HCT116 (cell line): ENCODE measurements around the gene QKI. TPM values are rescaled to one million over a fixed set of nuclear protein-coding genes. Genes with fewer than 3 reads are reported as not detected.

Experiments used
- ATAC-seq: fragments of 200-7000 bp; cut with Tn5 transposase; 2 replicates; pipeline ENCODE4 v1.9.1; 2020; ENCODE audit warnings: mild to moderate bottlenecking, moderate library complexity
- BruUV-seq: library from RNA; stranded (reverse); fragments of 400-500 nt; replicated peaks from 2 replicates; lab custom pipeline; 2021; lab: Mats Ljungman, UMichigan
- CTCF ChIA-PET: fragments of 300-600 bp; sonication (Branson Sonifier 250); formaldehyde crosslinking; loops from one replicate; lab custom pipeline; 2021; ENCODE audit warnings: antibody characterized with exemption; lab: Charles Lee
- POLR2A ChIA-PET: fragments of 300-600, 350-600 bp; sonication (Branson Sonifier 250); formaldehyde crosslinking; loops from one replicate; lab custom pipeline; 2021; ENCODE audit warnings: antibody characterized with exemption; lab: Charles Lee
- RAD21 ChIA-PET, 2 experiments: fragments of 300-600 bp; sonication (Branson Sonifier 250); formaldehyde crosslinking; loops; one replicate each; lab custom pipeline; 2023; ENCODE audit warnings: low total read pairs in 2 of 2; ENCODE audit not compliant: uncharacterized antibody in 2 of 2, unreplicated experiment in 2 of 2, low non-redundant PET in 1 of 2; lab: Charles Lee
- DNase-seq: peaks from one replicate; pipeline ENCODE4 v3.0.0-alpha.2; 2010; ENCODE audit warnings: low read depth, low spot score
- H2AFZ ChIP-seq: fragments of 200-600 bp; shearing (Covaris generic), sonication (generic); 2 replicates; pipeline ENCODE4 v1.6.1; 2017; ENCODE audit warnings: low read depth, mixed run types, mixed read lengths, antibody characterized with exemption, low read length; ENCODE audit not compliant: poor library complexity, severe bottlenecking
- H3K27ac ChIP-seq: 2 replicates; pipeline ENCODE4 v1.5.1; 2012; ENCODE audit warnings: low read depth, low read length
- H3K27me3 ChIP-seq: fragments of 200-600 bp; sonication (generic); 2 replicates; pipeline ENCODE4 v1.6.1; 2016; ENCODE audit warnings: mixed run types, low read length, mixed read lengths; ENCODE audit not compliant: insufficient read depth
- H3K36me3 ChIP-seq, 2 experiments: fragments of 200-500 bp in 1 of 2; fragments of 200-600 bp in 1 of 2; sonication (Bioruptor generic) in 1 of 2; sonication (generic) in 1 of 2; 2 replicates each; pipeline versions ENCODE4 v1.5.1 to v1.6.1; 2014 to 2016; ENCODE audit warnings: low read length in 2 of 2, inconsistent platforms in 1 of 2, mixed read lengths in 1 of 2, mixed run types in 1 of 2; ENCODE audit not compliant: insufficient read depth in 2 of 2, control insufficient read depth in 1 of 2
- H3K4me1 ChIP-seq, 2 experiments: fragments of 200-600 bp in 1 of 2; sonication (generic) in 1 of 2; 2 replicates each; pipeline versions ENCODE4 v1.5.1 to v1.6.1; 2012 to 2017; ENCODE audit warnings: low read length in 2 of 2, inconsistent platforms in 1 of 2, mild to moderate bottlenecking in 1 of 2, mixed read lengths in 1 of 2, mixed run types in 1 of 2, moderate library complexity in 1 of 2; ENCODE audit not compliant: insufficient read depth in 2 of 2, control insufficient read depth in 1 of 2
- H3K4me2 ChIP-seq: fragments of 200-600 bp; sonication (generic); 2 replicates; pipeline ENCODE4 v1.6.1; 2017; ENCODE audit warnings: mixed run types, low read length, mixed read lengths
- H3K4me3 ChIP-seq, 2 experiments: fragments of 200-600 bp in 1 of 2; sonication (generic) in 1 of 2; replicated peaks in 1 of 2; 2 replicates each; pipeline ENCODE4 v1.5.1; 2011 to 2016; ENCODE audit warnings: low read length in 2 of 2, control low read depth in 1 of 2, low read depth in 1 of 2, mild to moderate bottlenecking in 1 of 2, mixed read lengths in 1 of 2, mixed run types in 1 of 2
- H3K79me2 ChIP-seq: fragments of 200-600 bp; sonication (generic); 2 replicates; pipeline ENCODE4 v1.6.1; 2017; ENCODE audit warnings: mild to moderate bottlenecking, mixed run types, low read length, moderate library complexity, mixed read lengths; ENCODE audit not compliant: insufficient read depth
- H3K9ac ChIP-seq: fragments of 200-600 bp; sonication (generic); 2 replicates; pipeline ENCODE4 v1.6.1; 2016; ENCODE audit warnings: low read length, mixed read lengths
- H3K9me2 ChIP-seq: fragments of 200-600 bp; sonication (generic), shearing (Covaris generic); 2 replicates; pipeline ENCODE4 v1.6.1; 2017; ENCODE audit warnings: mixed run types, mild to moderate bottlenecking, moderate library complexity; ENCODE audit not compliant: insufficient read depth
- H3K9me3 ChIP-seq, 2 experiments: fragments of 200-500 bp in 1 of 2; fragments of 200-600 bp in 1 of 2; sonication (Bioruptor generic) in 1 of 2; sonication (generic) in 1 of 2; 2 replicates each; pipeline ENCODE4 v1.6.1; 2014 to 2017; ENCODE audit warnings: low read length in 2 of 2, mixed read lengths in 2 of 2, inconsistent platforms in 1 of 2, low read depth in 1 of 2, mild to moderate bottlenecking in 1 of 2, mixed run types in 1 of 2, moderate library complexity in 1 of 2; ENCODE audit not compliant: control insufficient read depth in 1 of 2, insufficient read depth in 1 of 2
- H4K20me1 ChIP-seq: fragments of 200-600 bp; sonication (generic), shearing (Covaris generic); 2 replicates; pipeline ENCODE4 v1.6.1; 2017; ENCODE audit warnings: mixed run types, mild to moderate bottlenecking, moderate library complexity; ENCODE audit not compliant: insufficient read depth
- CBX3 ChIP-seq: IDR thresholded peaks from 2 replicates; pipeline ENCODE4 v1.6.1; 2012; ENCODE audit warnings: low read depth
- CEBPB ChIP-seq: IDR thresholded peaks from 2 replicates; pipeline ENCODE4 v1.6.1; 2012; ENCODE audit warnings: low read depth
- EGR1 ChIP-seq: IDR thresholded peaks from 2 replicates; pipeline ENCODE4 v1.6.1; 2012; ENCODE audit warnings: low read depth
- ELF1 ChIP-seq: IDR thresholded peaks from 2 replicates; pipeline ENCODE4 v1.6.1; 2012; ENCODE audit warnings: low read depth, borderline replicate concordance
- EZH2 ChIP-seq: fragments of 200-600 bp; sonication (generic); IDR thresholded peaks from 2 replicates; pipeline ENCODE4 v1.6.1; 2017; ENCODE audit warnings: antibody characterized with exemption, mixed run types
- FOSL1 ChIP-seq: IDR thresholded peaks from 2 replicates; pipeline ENCODE4 v1.6.1; 2012; ENCODE audit warnings: low read depth
- JUND ChIP-seq: IDR thresholded peaks from 2 replicates; pipeline ENCODE4 v1.6.1; 2012
- MAX ChIP-seq: IDR thresholded peaks from 2 replicates; pipeline ENCODE4 v1.6.1; 2012
- POLR2A ChIP-seq: IDR thresholded peaks from 2 replicates; pipeline ENCODE4 v1.7.0; 2011; ENCODE audit warnings: borderline replicate concordance; ENCODE audit not compliant: insufficient read depth, insufficient read length; ENCODE audit errors: extremely low read depth
- POLR2AphosphoS5 ChIP-seq: IDR thresholded peaks from 2 replicates; pipeline ENCODE4 v1.6.1; 2011; ENCODE audit warnings: mild to moderate bottlenecking, low read depth, low read length, moderate library complexity
- RAD21 ChIP-seq: IDR thresholded peaks from 2 replicates; pipeline ENCODE4 v1.6.1; 2012; ENCODE audit warnings: low read depth, mild to moderate bottlenecking
- SIN3A ChIP-seq: IDR thresholded peaks from 2 replicates; pipeline ENCODE4 v1.6.1; 2012; ENCODE audit warnings: low read depth
- SP1 ChIP-seq: IDR thresholded peaks from 2 replicates; pipeline ENCODE4 v1.6.1; 2012; ENCODE audit warnings: low read depth
- SRF ChIP-seq: IDR thresholded peaks from 2 replicates; pipeline ENCODE4 v1.6.1; 2012; ENCODE audit warnings: low read depth
- YY1 ChIP-seq: IDR thresholded peaks from 2 replicates; pipeline ENCODE4 v1.6.1; 2011; ENCODE audit warnings: low read length, low read depth, moderate library complexity, mild to moderate bottlenecking; ENCODE audit not compliant: insufficient replicate concordance; ENCODE audit errors: extremely low read depth
- ZBTB33 ChIP-seq: IDR thresholded peaks from 2 replicates; pipeline ENCODE4 v1.6.1; 2011; ENCODE audit warnings: mild to moderate bottlenecking, low read length, moderate library complexity; ENCODE audit not compliant: insufficient replicate concordance; ENCODE audit errors: extremely low read depth
- intact Hi-C: fragments of 100-400 bp; cut with micrococcal nuclease; formaldehyde crosslinking; loops from 2 replicates; pipeline ENCODE4 v1.10.0; 2022
- total RNA-seq: library from RNA; stranded (reverse); gene quantifications from one replicate; pipeline ENCODE4 v1.2.1, GENCODE V29; 2021; ENCODE audit not compliant: unreplicated experiment
- TF ChIP-seq, protein P1 (sequence below): IDR thresholded peaks from 2 replicates; pipeline ENCODE4 v1.6.1; 2012; ENCODE audit warnings: low read depth

QKI gene
- total RNA-seq, 1 experiment from 2014 or later: 35.3 TPM

GRCh38 chr6:163588220-163588919, 173.9 kb downstream of the QKI start:
- Histone ChIP-seq H2AFZ (no peak overlapping the region), H3K9ac (no peak overlapping the region), H3K4me3 (no peak overlapping the region), H3K27me3 (no peaks in the 10 kb centered on the region), H4K20me1 (no peaks in the 10 kb centered on the region), H3K27ac (no peak overlapping the region), H3K4me2 (peak overlapping the region; percentile 47), H3K9me3 (peaks cover 0 to 9% of the 10 kb centered on the region in 2 experiments; a peak in 1 of 4 replicates), H3K9me2 (no peaks in the 10 kb centered on the region), H3K79me2 (no peaks in the 10 kb centered on the region), H3K36me3 (no peaks in the 10 kb centered on the region), H3K4me1 (peaks cover 7 to 38% of the 10 kb centered on the region in 2 experiments; a peak in 3 of 4 replicates)
- intact Hi-C loops: no loop called here
- DNase-seq: no peak
- POLR2A ChIA-PET: no interaction called here
- no peak for ATAC-seq
- BruUV-seq: TSS peak; percentile 83
- TF ChIP-seq, protein P1, sequence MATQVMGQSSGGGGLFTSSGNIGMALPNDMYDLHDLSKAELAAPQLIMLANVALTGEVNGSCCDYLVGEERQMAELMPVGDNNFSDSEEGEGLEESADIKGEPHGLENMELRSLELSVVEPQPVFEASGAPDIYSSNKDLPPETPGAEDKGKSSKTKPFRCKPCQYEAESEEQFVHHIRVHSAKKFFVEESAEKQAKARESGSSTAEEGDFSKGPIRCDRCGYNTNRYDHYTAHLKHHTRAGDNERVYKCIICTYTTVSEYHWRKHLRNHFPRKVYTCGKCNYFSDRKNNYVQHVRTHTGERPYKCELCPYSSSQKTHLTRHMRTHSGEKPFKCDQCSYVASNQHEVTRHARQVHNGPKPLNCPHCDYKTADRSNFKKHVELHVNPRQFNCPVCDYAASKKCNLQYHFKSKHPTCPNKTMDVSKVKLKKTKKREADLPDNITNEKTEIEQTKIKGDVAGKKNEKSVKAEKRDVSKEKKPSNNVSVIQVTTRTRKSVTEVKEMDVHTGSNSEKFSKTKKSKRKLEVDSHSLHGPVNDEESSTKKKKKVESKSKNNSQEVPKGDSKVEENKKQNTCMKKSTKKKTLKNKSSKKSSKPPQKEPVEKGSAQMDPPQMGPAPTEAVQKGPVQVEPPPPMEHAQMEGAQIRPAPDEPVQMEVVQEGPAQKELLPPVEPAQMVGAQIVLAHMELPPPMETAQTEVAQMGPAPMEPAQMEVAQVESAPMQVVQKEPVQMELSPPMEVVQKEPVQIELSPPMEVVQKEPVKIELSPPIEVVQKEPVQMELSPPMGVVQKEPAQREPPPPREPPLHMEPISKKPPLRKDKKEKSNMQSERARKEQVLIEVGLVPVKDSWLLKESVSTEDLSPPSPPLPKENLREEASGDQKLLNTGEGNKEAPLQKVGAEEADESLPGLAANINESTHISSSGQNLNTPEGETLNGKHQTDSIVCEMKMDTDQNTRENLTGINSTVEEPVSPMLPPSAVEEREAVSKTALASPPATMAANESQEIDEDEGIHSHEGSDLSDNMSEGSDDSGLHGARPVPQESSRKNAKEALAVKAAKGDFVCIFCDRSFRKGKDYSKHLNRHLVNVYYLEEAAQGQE: no peak
- TF ChIP-seq FOSL1: no peak
- no peak for TF ChIP-seq JUND
- no peak for TF ChIP-seq POLR2AphosphoS5
- TF ChIP-seq ELF1: no peak
- TF ChIP-seq EGR1: no peak
- TF ChIP-seq MAX: no peak; the same call in 1 of the 2 replicates
- TF ChIP-seq SRF: no peak
- TF ChIP-seq YY1: no peak
- no peak for TF ChIP-seq SP1
- no peak for TF ChIP-seq CBX3
- TF ChIP-seq ZBTB33: no peak
- no peak for TF ChIP-seq SIN3A
- TF ChIP-seq POLR2A: no peak
- TF ChIP-seq CEBPB: no peak
- TF ChIP-seq EZH2: no peak
- TF ChIP-seq RAD21: no peak
- CTCF ChIA-PET: no interaction called here
- RAD21 ChIA-PET: no interaction called here
